Trophoblast cell (in vitro differentiated cells and primary cell): ENCODE data around the gene PRKCE.

Source experiments
- DNase-seq, 2 donors: peaks; one replicate each; pipeline ENCODE4 v3.0.0-alpha.2; 2016
- H2AFZ ChIP-seq: 2 replicates; pipeline ENCODE4 v1.6.1; 2013; ENCODE audit warnings: low read length, moderate library complexity, mild to moderate bottlenecking; ENCODE audit not compliant: insufficient read depth, poor library complexity
- H2AK5ac ChIP-seq: 2 replicates; pipeline ENCODE4 v1.6.1; 2013; ENCODE audit warnings: mild to moderate bottlenecking, low read length
- H2BK120ac ChIP-seq: 2 replicates; pipeline ENCODE4 v1.6.1; 2013; ENCODE audit warnings: low read length, mild to moderate bottlenecking, moderate library complexity; ENCODE audit not compliant: insufficient read depth, poor library complexity
- H2BK12ac ChIP-seq: 2 replicates; pipeline ENCODE4 v1.6.1; 2013; ENCODE audit warnings: mild to moderate bottlenecking, low read length, moderate library complexity
- H2BK5ac ChIP-seq: 2 replicates; pipeline ENCODE4 v1.6.1; 2013; ENCODE audit warnings: low read length, low read depth, moderate library complexity, mild to moderate bottlenecking; ENCODE audit not compliant: poor library complexity
- H3K14ac ChIP-seq: 2 replicates; pipeline ENCODE4 v1.6.1; 2013; ENCODE audit warnings: mild to moderate bottlenecking, low read length
- H3K18ac ChIP-seq: 2 replicates; pipeline ENCODE4 v1.6.1; 2013; ENCODE audit warnings: mild to moderate bottlenecking, low read length
- H3K23ac ChIP-seq: 2 replicates; pipeline ENCODE4 v1.6.1; 2013; ENCODE audit warnings: low read length
- H3K27ac ChIP-seq: 2 replicates; pipeline ENCODE4 v1.5.1; 2013; ENCODE audit warnings: low read depth, mild to moderate bottlenecking, inconsistent platforms, low read length, moderate library complexity
- H3K27me3 ChIP-seq: 2 replicates; pipeline ENCODE4 v1.6.1; 2013; ENCODE audit warnings: inconsistent platforms, mild to moderate bottlenecking, low read length, moderate library complexity; ENCODE audit not compliant: insufficient read depth
- H3K36me3 ChIP-seq, 2 experiments: 1 replicate in 1 of 2; 2 replicates in 1 of 2; pipeline ENCODE4 v1.6.1; 2013; ENCODE audit warnings: low read length in 2 of 2, mild to moderate bottlenecking in 2 of 2, moderate library complexity in 1 of 2; ENCODE audit not compliant: insufficient read depth in 2 of 2, control insufficient read depth in 1 of 2
- H3K4ac ChIP-seq: 2 replicates; pipeline ENCODE4 v1.6.1; 2013; ENCODE audit warnings: low read depth, mild to moderate bottlenecking, low read length, moderate library complexity
- H3K4me1 ChIP-seq, 2 experiments: 1 replicate in 1 of 2; 2 replicates in 1 of 2; pipeline ENCODE4 v1.6.1; 2013; ENCODE audit warnings: low read length in 2 of 2, mild to moderate bottlenecking in 2 of 2, moderate library complexity in 1 of 2; ENCODE audit not compliant: insufficient read depth in 2 of 2, control insufficient read depth in 1 of 2
- H3K4me2 ChIP-seq: 2 replicates; pipeline ENCODE4 v1.6.1; 2013; ENCODE audit warnings: inconsistent platforms, mild to moderate bottlenecking, low read length, moderate library complexity
- H3K4me3 ChIP-seq: 2 replicates; pipeline ENCODE4 v1.5.1; 2013; ENCODE audit warnings: mild to moderate bottlenecking, low read depth, low read length, inconsistent platforms
- H3K79me1 ChIP-seq: one replicate; pipeline ENCODE4 v1.6.1; 2013; ENCODE audit warnings: low read length
- H3K79me2 ChIP-seq: 2 replicates; pipeline ENCODE4 v1.6.1; 2013; ENCODE audit warnings: low read length, mild to moderate bottlenecking; ENCODE audit not compliant: control insufficient read depth, insufficient read depth, poor library complexity
- H3K9ac ChIP-seq: 2 replicates; pipeline ENCODE4 v1.6.1; 2013; ENCODE audit warnings: mild to moderate bottlenecking, low read length
- H3K9me3 ChIP-seq: 2 replicates; pipeline ENCODE4 v1.6.1; 2013; ENCODE audit warnings: low read depth, mild to moderate bottlenecking, control low read depth, inconsistent platforms, low read length; ENCODE audit not compliant: insufficient read depth
- H4K12ac ChIP-seq: 2 replicates; pipeline ENCODE4 v1.6.1; 2013; ENCODE audit warnings: low read depth, mild to moderate bottlenecking, low read length, moderate library complexity
- H4K8ac ChIP-seq: 2 replicates; pipeline ENCODE4 v1.6.1; 2013; ENCODE audit warnings: low read depth, mild to moderate bottlenecking, low read length, moderate library complexity
- H4K91ac ChIP-seq: one replicate; pipeline ENCODE4 v1.6.1; 2013; ENCODE audit warnings: low read depth, mild to moderate bottlenecking, low read length, moderate library complexity
- WGBS: extraction: QIAGEN DNeasy Blood & Tissue Kit; methylation state at CpG from one replicate; pipeline ENCODE4 v1.1.7; 2013; ENCODE audit warnings: missing lambda C conversion rate; ENCODE audit not compliant: insufficient read length, insufficient coverage; ENCODE audit errors: extremely low coverage; 5-methylcytosine and 5-hydroxymethylcytosine counted together

PRKCE gene

DNA sequence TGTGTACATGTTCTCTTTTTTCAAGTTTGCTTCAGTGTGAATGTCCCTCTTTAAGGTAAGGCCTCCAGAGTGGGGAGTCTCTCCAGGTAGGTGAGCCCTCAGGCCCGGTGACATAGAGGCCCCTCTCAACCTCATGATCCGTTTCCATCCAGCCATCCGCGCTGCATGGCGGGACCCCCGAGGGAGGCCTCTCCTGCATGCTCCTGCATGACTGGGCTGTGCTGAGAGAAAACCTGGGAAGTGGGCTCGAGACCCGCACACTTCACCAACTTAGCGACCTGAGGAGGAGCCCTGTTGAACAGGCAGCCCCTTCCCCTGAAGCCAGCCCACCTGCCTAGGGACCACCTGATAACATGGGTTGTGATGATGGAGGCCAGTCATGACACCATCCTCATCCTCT, 514.4 kb downstream of the PRKCE start:
- Histone ChIP-seq H3K4me1 (peaks cover 56 to 62% of the 10 kb centered on the region in 2 experiments), H3K27me3 (no peaks in the 10 kb centered on the region), H2BK120ac (peak overlapping the region; percentile 97), H3K27ac (peak overlapping the region; percentile 96), H3K14ac (peak overlapping the region; percentile 95), H2BK5ac (peak overlapping the region; percentile 98), H3K4ac (peak overlapping the region; percentile 88), H3K79me2 (peaks cover 23% of the 10 kb centered on the region), H2AFZ (peak overlapping the region; percentile 73), H3K4me3 (no peak overlapping the region), H3K9ac (no peak overlapping the region), H4K8ac (peak overlapping the region; percentile 61), H3K23ac (no peak overlapping the region), H3K36me3 (peaks cover 5 to 6% of the 10 kb centered on the region in 2 experiments), H2BK12ac (peak overlapping the region; percentile 97), H3K9me3 (peaks cover 2% of the 10 kb centered on the region), H3K79me1 (peaks cover 70% of the 10 kb centered on the region), H4K12ac (no peak overlapping the region), H2AK5ac (peak overlapping the region; percentile 99), H3K4me2 (no peak overlapping the region), H3K18ac (peak overlapping the region; percentile 97), H4K91ac (peak overlapping the region; percentile 99)
- no CpG with 5 or more reads among the region's 9 CpGs for WGBS
- DNase-seq: no peak

- H3K23ac ChIP-seq: no peak overlapping the region
- DNase-seq: peak; percentile 76 to 77
- H3K79me1 ChIP-seq: peaks cover 75% of the 10 kb centered on the region
- no peak overlapping the region for H3K4me3 ChIP-seq
- H4K8ac ChIP-seq: peak overlapping the region; percentile 50
- H3K27ac ChIP-seq: no peak overlapping the region
- H2BK5ac ChIP-seq: peak overlapping the region; percentile 91
- peaks cover 67 to 74% of the 10 kb centered on the region in 2 experiments for H3K4me1 ChIP-seq
- peak overlapping the region; percentile 62 for H3K18ac ChIP-seq
- no peak overlapping the region for H4K12ac ChIP-seq
- H2BK120ac ChIP-seq: peak overlapping the region; percentile 95
- no peak overlapping the region for H3K4me2 ChIP-seq
- no peaks in the 10 kb centered on the region for H3K27me3 ChIP-seq
- peaks cover 2% of the 10 kb centered on the region for H3K9me3 ChIP-seq
- peak overlapping the region; percentile 23 for H3K4ac ChIP-seq
- H3K9ac ChIP-seq: no peak overlapping the region
- no CpG with 5 or more reads among the region's 9 CpGs for WGBS
- H2BK12ac ChIP-seq: peak overlapping the region; percentile 84
- H3K14ac ChIP-seq: peak overlapping the region; percentile 67
- H4K91ac ChIP-seq: peak overlapping the region; percentile 97
- no peak overlapping the region for H2AFZ ChIP-seq
- peaks cover 26% of the 10 kb centered on the region for H3K79me2 ChIP-seq
- peak overlapping the region; percentile 86 for H2AK5ac ChIP-seq
- H3K36me3 ChIP-seq: peaks cover 4 to 6% of the 10 kb centered on the region in 2 experiments
Observed at GRCh38 chr2:46167406-46167805, 515.9 kb downstream of the PRKCE start.

DNA sequence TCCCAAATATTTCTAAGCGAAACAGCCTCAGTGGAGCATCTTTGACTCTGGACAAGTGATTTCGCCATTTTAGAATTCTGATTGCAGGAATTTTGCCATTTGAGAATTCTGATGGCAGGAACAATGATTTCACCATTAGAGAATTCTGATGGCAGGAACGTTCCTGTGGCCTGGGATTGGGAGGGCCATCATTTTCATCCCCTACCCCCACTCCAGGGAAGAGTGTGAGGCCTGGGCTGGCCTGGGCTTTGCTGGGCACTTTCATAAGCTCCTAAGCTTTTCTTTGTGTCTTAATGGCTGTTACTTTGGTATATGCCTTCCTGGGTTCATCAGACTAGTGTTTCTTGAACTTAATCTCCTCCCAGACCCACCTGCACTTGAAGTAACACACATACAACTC, 516.4 kb downstream of the PRKCE start:
- peaks cover 69 to 76% of the 10 kb centered on the region in 2 experiments for H3K4me1 ChIP-seq
- peak overlapping the region; percentile 64 for H3K18ac ChIP-seq
- H3K79me2 ChIP-seq: peaks cover 26% of the 10 kb centered on the region
- H4K91ac ChIP-seq: peak overlapping the region; percentile 97
- H3K27ac ChIP-seq: peak overlapping the region; percentile 94
- peak overlapping the region; percentile 91 for H2BK5ac ChIP-seq
- H2AFZ ChIP-seq: peak overlapping the region; percentile 41
- H4K12ac ChIP-seq: no peak overlapping the region
- H4K8ac ChIP-seq: peak overlapping the region; percentile 80
- H3K4ac ChIP-seq: peak overlapping the region; percentile 82
- peaks cover 2% of the 10 kb centered on the region for H3K9me3 ChIP-seq
- H3K36me3 ChIP-seq: peaks cover 4 to 6% of the 10 kb centered on the region in 2 experiments
- no peak overlapping the region for H3K4me3 ChIP-seq
- no peak overlapping the region for H3K9ac ChIP-seq
- WGBS: no CpG with 5 or more reads among the region's 3 CpGs
- peaks cover 76% of the 10 kb centered on the region for H3K79me1 ChIP-seq
- H3K4me2 ChIP-seq: no peak overlapping the region
- DNase-seq: peak; percentile 68 to 95
- H3K14ac ChIP-seq: peak overlapping the region; percentile 72
- peak overlapping the region; percentile 86 for H2AK5ac ChIP-seq
- peak overlapping the region; percentile 95 for H2BK120ac ChIP-seq
- peak overlapping the region; percentile 84 for H2BK12ac ChIP-seq
- H3K27me3 ChIP-seq: no peaks in the 10 kb centered on the region
- H3K23ac ChIP-seq: no peak overlapping the region

GRCh38 chr2:46169467-46169866, 518.0 kb downstream of the PRKCE start:
- no peaks in the 10 kb centered on the region for H3K27me3 ChIP-seq
- DNase-seq: peak in 1 of 2 donors; percentile 28
- H4K8ac ChIP-seq: peak overlapping the region; percentile 59
- H3K79me2 ChIP-seq: peaks cover 23% of the 10 kb centered on the region
- peak overlapping the region; percentile 50 for H3K4ac ChIP-seq
- H3K14ac ChIP-seq: peak overlapping the region; percentile 91
- H3K23ac ChIP-seq: no peak overlapping the region
- peak overlapping the region; percentile 94 for H3K27ac ChIP-seq
- H2AFZ ChIP-seq: peak overlapping the region; percentile 66
- peak overlapping the region; percentile 91 for H2BK5ac ChIP-seq
- H2AK5ac ChIP-seq: peak overlapping the region; percentile 87
- peak overlapping the region; percentile 95 for H2BK120ac ChIP-seq
- H3K4me3 ChIP-seq: no peak overlapping the region
- peaks cover 75% of the 10 kb centered on the region for H3K79me1 ChIP-seq
- H3K9me3 ChIP-seq: peaks cover 2% of the 10 kb centered on the region
- H3K4me2 ChIP-seq: peak overlapping the region; percentile 23
- no peak overlapping the region for H3K9ac ChIP-seq
- H3K18ac ChIP-seq: peak overlapping the region; percentile 75
- peaks cover 59 to 65% of the 10 kb centered on the region in 2 experiments for H3K4me1 ChIP-seq
- H2BK12ac ChIP-seq: peak overlapping the region; percentile 95
- H4K12ac ChIP-seq: no peak overlapping the region
- WGBS: no CpG with 5 or more reads among the region's 6 CpGs
- H3K36me3 ChIP-seq: peaks cover 4 to 6% of the 10 kb centered on the region in 2 experiments
- H4K91ac ChIP-seq: peak overlapping the region; percentile 97
